Central memory CD4-positive, alpha-beta T cell (primary cell): ENCODE results near the gene DHX38.

Experiments used
- DNase-seq: peaks from one replicate; pipeline ENCODE4 v3.0.0; 2022

Gene DHX38

DNA sequence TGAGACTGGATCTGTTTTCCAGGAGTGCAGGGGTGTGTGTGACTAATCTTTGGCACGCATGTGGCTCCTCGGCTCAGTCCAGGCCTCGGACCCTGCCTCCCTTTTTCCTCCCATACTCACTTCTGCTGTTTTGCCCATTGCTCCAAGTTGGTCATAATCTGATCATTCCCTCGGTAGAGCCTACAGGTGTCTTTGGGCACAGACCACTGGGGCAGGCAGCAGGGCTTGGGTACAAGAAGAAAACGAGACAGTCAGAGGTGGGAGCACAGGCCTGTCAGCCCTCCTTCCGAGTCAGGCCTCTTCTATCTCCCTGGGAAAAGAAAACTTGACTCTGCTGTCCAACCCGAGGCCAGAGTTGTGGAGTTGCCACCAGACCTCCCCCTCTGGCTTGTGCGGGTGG lies 29.8 kb downstream of the DHX38 start:
- DNase-seq: no peak

DNA sequence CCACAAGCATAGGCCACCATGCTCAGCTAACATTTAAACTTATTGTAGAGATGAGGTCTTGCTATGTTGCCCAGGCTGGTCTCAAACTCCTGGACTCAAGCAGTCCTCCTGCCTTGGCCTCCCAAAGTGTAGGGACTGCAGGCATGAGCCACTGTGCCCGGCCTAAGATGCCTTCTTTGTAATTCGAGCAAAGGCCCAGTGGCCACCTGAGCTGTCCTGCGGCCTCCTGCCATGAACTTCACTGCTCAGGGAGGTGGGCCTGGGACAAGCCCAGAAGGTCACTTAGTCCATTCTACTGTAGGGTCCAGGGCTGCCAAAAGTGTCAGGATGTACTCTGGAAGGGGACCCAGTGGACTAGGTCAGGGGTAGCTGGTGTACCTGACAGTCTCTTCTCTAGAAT lies 30.5 kb downstream of the DHX38 start:
- no peak for DNase-seq

DNA sequence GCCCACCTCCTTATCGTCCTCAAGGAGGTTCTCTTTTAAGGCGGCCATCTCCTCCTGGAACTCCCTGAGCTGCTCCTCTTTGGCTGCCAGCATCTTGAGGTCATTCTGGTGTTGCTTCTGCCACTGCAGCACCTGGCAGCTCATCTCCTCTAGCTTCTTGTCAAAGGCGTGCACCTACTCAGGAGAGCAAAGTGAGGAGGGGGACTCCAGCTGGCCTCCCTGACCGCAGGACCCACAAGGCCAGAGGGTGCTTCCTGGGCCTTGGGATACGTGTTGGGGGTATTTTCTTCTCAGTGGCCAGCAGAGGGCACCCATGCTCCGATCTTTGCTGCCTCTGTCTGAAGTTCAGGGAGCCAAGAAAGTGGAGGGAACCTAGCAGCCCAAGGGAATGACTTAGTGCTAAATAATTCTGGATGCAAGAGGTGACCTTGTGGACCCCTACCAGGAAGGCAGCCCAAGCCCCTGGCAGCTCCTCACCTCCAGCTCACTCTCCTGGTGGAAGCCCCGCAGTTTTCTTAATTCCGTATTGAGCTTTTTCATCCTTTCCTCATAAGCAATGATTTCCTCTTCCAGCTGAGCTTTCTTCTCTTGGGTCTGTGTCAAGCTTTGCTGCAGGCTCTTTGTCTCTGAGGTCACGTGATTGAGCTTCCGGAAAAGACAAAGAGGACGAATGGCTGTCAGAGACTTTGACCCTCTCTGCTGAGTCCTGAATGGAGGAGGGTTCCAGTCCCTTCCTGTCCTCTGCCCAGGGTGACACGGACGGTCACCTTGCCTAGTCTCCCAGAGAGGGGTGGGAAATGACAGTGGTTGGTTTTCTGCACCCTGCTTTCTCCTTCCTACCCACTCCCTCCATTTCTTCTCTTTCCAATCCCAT lies 31.4 kb downstream of the DHX38 start:
- DNase-seq: peak; percentile 28

DNA sequence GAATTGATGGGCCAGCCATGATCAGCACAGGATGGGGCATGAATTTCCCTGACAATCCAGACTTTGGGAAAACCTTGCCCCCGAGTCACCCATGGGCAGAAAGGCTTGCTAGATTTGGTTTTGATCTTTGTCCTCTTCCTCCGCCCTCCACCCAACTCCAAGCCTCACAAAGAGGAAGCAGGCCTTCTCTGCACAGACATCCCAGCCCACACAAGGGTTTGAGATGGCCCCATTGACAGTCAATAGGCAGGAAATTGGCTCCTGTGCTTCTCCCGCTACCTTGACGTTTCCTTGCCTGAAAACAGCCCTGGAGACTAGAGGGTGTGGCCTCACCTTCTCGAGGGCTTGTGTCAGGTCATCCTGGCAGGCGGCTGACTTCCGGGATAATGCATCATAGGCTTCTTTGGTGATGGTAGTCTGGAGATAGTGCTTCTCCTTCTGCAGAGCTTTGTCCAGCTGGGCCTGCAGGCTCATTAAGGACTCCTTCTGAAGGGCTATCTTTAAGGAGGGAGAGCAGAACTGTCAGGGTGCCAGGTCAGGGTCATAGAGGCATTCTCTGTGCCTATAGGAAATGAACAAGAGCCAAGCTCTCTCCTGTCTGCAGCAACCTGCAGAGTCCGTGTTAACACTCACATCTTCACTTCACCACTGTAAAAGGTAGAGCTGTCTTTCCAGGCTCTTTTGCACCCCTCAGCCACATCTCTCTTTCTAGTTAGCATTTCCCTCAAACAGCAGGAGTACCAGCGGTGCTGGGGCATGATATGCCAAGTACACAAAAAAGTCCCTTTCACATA lies 32.2 kb downstream of the DHX38 start:
- no peak for DNase-seq

DNA sequence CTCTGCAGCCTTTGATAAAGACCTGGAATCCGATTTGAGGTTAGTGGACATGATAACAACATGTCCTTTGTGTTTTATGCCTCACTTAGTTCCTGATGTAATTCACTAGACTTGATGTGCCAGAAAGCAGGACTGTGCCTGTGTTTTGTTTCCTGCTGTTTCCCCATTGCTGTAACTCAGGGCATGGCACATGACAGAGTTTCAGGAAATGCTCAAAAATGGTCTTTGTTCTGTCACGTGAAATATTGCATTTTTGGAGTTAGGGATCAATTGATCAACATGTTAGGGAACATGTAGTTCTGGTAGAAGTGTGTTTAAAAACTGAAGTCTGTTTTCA lies 32.8 kb downstream of the DHX38 start:
- no peak for DNase-seq

DNA sequence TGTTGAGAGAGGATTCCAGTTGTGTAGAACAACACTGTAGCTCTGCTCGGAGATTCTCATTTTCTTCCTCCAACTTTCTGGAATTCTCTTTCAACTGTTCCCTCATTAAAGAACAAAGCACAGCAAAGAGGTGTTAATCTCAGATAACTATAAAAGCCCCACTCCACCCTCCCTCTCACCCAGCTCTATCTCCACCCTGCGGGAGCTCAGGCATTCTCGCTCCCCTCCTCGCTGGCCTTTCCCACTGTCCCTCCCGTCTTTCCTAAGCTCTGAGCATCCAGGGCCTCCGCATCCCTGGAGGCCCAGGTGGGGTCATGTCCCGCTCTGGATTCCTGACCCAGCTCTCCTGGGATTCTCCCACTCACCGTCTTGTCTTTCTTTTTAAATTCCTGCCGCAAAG lies 35.1 kb downstream of the DHX38 start:
- no peak for DNase-seq

DNA sequence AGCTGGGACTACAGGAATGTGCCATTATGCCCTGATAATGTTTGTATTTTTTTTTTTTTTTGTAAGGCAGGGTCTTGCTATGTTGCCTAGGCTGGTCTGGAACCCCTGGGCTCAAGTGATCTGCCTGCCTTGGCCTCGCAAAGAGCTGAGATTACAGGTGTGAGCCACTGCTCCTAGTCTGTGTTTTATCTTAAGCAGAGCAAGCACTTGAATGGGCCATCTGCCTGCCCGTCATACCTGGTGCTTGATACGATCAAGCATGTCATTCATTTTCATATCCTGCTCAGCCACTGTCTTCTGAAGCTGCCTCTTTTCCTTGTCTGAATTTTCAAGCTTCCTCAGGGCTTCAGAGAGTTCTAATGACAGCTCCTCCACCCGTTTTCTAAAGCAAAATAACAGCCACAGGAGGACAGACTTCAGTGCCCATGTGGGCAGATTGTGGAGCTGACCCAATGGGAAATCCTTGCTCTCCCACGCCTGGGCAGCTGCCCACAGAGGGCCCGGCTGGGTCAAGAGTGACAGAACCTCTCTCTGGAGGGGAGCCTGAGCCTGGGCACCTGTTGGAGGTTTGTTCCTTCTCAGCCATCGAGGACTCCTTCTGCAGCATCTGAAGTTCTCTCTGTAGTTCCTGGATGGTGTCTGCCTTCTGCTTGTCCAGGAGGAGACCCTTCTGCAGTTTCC lies 36.5 kb downstream of the DHX38 start:
- no peak for DNase-seq

DNA sequence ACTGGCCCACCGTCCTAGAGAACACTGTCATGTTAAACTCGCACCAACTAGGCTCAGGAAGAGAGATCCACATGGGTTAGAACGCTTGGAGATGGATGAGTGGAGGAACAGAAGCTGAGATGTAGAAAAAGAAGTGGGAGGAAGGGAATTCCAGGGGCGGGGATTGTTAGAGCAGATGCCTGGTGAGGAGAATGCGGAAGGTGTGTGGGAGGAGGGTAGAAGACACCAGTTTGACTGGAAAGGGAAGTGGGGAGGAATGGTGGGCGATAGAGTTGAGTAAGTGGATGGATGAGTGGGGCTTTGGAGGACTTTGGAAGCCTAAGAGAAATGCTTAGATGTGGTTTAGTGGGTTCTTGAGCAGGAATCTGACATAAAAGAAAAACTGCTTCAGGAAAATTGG lies 37.4 kb downstream of the DHX38 start:
- DNase-seq: no peak

DNA sequence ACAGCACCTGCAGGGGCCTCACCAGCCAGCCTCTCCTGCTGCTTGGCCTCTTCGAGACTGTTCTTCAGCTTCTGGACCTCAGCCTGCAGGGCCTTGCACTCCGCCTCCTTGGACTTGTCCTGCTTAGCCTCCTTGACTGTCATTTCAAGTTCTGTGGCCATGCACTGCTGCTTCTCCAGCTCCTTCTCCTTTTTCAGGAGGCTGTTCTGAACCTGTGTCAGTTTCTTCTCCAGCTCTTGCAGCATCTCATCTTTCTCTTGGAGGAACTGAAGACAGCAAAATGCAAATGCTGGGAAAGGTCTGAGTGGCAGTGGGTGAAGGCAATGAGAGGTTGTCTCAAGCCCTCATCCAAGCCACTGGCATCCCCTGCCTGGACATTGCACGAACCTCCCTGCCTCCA lies 39.1 kb downstream of the DHX38 start:
- no peak for DNase-seq

DNA sequence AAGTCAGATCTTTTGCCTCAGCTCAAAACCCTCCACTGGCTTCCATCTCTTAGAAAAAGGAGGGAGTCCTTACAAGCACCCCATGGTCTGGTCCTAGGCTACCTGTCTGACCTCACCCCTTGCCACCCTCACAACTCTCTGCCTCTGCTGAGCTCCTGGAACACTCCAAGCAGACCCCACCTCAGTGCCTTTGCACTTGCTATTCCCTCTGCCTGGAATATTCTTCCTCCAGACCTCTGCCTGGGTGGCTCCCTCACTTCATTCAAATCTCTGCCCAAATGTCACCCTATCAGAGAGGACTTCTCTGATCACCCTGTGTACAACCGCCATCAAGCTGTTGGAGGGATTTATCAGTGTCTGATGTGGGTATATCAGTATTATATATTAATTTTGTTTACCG lies 40.9 kb downstream of the DHX38 start:
- no peak for DNase-seq

DNA sequence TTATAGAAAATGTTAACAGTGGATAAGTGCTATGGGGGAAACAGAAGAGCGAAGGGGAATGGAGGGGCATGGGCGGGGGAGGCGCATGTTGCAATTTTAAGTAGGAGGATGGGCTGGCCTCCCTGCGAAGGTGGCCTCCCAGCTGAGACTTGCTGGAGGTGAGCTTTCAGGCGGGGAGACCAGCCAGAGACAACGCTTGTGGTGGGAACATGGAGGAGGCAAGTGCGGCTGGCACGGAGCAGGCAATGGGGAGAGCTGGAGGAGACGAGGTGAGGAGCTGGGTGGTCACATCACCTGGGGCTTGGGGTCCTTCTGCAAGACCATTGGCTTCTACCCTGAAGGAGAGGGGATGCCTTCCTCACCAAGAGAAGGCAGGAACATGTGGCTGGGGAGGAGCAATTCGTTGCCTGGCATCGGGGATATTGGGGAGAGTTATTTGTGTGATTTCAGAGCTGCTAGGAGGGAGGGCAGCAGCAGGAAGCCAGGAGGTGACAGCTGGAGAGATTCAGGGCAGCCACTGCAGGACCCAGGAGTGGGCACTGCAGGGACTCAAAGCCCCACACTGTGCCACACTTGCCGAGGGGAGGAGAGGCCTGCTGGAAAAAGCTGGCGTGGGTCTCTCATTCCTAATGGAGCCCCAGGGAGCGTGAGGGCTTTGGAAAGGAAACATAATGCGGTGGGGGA lies 43.9 kb downstream of the DHX38 start:
- no peak for DNase-seq

DNA sequence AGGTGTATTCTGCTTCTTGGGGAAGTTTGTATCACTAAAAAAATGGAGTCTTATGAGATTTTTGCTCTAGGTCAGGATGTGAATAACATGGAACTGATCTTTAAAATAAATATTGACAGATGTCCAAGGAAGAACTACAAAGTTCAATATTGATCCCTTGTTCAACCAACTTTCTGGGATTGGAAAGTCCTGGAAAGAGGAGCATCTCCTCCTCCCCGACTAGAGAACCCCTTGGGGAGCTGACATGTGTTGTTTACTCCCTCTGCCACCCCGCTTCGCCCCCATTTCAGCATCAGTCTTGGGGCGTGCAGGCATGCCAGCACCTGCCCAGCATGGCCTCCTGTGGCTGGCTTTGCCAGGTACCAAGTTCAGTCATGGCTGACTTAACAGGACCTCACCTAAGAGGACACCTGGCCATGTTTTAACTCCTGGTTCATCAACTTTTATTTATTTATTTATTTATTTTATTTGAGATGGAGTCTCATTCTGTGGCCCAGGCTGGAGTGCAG lies 44.5 kb downstream of the DHX38 start:
- DNase-seq: no peak

DNA sequence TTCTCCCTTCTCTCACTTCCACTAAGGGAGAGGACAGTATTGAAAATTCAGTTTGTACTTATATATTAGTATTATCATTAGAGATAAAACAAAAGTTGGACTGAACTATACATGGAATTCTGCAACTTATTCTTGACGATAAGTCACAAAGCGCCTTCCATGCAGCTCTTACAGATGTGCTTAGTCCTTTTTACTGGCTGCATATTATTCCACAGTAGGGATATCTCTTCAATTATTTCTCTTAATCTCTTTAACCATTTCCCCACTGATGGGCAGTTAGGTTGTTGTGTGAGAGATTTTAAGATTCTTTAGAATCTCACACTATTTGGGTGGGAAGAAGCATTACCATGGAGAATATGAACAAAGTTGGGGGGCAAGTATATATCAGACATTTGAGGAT lies 46.3 kb downstream of the DHX38 start:
- no peak for DNase-seq

DNA sequence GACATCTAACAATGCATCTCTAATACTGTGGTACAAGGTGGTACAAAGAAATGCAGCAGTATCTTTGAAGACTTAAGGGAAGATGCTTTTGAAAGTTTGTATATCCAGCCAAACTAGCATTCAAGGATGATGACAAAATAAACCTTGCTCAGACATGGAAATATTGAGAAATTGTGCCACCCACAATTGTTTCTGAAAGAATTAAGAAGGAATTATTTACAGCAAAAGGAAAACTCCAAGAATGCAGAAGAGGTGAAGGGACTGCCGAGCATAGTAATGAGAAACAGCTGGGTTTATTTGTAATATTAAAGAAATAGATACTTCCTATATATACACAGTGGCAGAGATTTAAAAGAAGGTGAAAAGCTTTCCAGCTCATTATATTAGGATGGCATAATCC lies 48.8 kb downstream of the DHX38 start:
- DNase-seq: no peak

DNA sequence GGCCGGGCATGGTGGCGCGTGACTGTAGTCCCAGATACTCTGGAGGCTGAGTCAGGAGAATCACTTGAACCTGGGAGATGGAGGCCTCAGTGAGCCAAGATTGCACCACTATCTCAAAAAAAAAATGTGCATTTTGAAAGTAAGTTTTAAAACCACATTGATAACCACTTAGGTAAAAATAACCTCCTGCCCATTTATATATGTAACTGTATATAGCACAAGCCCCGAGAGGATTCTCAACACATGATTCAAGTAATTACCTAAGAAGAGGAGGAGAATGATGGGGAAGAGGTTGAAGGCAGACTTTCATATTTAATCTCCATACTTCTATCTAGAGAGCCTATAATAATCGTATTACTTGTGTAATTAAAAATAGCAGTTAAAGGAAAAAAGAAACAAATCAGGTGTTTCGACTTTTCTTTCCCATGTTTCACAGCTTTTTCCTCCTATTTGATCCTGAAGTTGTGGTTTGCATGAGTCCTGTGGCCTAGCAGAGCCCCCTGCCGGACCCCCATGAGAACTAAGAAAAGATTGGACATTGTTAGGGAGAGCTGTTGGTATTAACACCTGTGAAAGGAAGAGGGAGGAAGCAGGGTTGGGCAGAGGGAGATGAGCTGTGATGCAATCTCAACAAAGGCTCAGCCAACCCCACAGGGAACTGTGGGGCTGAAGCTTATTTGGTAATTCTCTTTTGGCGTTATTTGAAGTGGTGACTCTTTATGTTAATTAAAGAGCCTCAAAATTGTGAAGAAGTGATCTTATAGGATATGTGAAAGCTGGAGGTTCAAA lies 56.2 kb downstream of the DHX38 start:
- DNase-seq: no peak

DNA sequence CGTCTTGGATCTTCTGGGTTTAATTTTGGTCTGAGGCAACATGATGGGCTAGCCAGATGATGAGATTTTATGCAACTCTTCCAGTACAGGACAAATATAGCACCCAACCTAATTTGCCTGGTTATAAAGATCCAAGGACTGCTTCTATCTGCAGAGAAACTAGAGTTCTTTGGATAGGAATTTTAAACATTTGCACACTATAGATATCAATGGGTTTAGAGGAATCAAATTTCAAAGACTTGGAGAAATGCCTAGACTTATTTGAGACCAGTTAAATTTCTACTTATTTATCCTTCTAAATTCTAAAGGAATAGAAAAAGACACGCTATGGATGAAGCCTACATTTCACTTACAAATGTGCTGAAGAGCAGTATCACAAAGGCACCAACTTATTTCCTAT lies 65.7 kb downstream of the DHX38 start:
- no peak for DNase-seq

DNA sequence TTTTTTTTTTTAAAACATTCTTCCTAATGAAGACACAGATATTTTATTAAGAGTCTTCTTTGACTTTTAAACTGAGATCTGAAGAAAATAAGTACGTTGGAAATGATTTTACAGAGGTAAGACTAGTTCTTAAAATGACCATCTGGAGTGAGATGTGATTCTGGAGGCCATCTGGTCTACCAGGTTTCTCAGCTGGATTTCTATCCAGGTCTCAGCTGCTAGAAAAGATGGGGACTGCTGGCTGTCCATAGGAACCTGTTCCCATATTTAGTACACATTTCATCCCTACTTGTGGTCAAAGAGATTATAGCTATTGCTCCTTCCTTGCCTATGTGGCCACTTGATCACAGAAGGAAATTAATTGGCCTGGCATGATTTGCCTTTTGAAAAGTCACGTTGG lies 66.2 kb downstream of the DHX38 start:
- DNase-seq: no peak

DNA sequence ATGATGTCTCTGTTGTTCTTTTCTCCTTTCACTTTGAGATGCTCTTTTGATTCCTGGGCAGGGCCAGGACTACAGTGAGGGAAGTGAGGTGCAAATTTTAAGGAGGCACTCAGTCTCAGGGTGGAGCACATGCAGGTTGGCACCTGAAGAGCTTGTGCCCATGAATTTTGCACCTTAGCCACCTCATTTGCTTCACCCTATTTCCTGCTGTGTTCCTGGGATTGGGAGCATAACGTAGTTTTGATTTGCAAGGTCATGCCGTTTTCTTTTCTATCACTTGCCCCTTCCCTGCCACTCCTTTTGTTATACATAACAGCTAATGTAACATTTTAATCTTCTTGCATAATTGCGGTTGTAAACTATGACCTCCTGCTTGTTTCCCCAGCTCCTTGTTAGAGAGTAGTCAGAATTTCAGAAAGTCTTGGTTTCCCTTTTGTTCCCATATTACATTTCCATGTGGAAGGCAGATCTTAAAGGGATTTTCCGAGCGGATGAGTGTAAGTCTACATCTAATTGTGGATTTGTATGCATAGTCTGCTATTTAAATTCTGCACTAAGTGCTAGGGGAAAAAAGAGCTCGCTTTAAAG lies 68.6 kb downstream of the DHX38 start:
- DNase-seq: no peak
